ENCODE data around the gene UBFD1.
A peak's percentile ranks its signal among the peaks of the same experiment; 100 is the strongest.

The UBFD1 gene

DNA sequence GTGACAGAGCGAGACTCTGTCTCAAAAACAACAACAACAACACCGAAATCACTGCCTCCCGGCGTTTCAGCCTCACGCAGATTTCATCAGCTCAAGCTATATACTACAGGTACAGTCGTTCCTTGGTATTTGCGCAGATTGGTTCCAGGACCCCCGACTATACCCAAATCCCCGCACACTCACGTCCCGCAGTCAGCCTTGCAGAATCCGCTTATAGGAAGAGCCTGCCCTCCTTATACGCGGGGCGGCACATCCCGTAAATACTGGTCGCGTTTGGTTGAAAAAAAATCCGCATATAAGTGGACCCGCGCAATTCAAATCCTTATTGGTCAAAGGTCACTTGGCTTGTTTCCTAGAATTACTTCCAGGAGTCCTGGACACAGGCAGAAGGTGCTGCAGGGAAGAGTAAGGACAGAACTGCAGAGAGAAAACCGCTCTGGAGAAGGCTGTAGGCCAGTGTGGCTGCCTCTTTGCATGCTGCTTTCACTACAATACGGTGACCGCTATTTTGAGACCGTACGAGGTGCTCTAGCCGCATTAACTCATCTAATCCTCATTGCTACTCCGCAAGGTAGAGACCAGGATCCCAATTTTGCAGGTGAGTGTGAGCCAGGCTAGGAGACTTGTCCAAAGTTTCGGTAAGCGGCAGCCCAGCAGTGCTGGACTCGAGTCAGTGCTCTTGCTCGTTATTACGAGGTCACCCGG lies 37.9 kb downstream of the UBFD1 start:
- DNase-seq, result no peak
- in situ Hi-C loops (cut with HindIII; ENCODE audit: low pct_ligation_motif_present, low sequenced_read_pairs), result no loop called here

DNA sequence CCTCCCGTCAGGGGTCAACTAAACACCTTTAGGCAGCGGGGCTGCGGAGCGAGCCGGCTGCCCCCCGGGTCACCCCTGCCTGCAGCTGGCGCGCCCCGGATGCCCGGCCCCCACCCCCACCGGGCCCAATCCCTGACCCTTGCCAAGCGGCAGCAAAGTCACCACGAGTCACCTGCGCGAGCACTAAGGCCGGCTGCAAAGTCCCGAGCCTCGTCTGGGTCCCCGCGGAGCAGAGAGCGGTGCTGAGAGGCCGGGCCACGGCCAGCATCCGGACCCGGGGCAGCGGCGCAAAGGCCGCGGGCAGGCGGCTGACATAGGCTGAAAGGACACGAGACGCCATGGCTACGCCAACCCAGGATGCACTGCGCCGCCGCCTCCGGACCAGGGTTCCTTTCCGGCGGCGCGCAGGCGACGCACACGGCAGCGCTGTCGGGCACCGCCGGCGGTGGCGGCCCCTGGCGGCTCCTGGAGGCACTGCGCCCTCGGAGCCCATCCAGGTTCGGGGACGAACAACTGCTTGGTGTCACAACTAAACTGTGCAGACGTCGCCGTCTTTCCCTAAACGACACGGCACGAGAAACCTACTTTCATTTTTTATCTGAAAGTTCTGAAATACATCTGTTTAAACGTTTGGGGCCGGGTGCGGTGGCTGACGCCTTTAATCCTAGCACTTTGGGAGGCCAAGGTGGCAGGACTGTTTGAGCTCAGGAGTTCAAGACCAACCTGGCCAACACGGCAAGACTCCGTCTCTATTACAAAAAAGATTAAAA lies 38.6 kb downstream of the UBFD1 start, which contains the start of gene NDUFAB1:
Gene NDUFAB1 (minus strand): TSS at position 366 of the 770 bp plus-strand sequence. CDS start 26 bp downstream, at position 340.
- TF ChIP-seq, protein P1, sequence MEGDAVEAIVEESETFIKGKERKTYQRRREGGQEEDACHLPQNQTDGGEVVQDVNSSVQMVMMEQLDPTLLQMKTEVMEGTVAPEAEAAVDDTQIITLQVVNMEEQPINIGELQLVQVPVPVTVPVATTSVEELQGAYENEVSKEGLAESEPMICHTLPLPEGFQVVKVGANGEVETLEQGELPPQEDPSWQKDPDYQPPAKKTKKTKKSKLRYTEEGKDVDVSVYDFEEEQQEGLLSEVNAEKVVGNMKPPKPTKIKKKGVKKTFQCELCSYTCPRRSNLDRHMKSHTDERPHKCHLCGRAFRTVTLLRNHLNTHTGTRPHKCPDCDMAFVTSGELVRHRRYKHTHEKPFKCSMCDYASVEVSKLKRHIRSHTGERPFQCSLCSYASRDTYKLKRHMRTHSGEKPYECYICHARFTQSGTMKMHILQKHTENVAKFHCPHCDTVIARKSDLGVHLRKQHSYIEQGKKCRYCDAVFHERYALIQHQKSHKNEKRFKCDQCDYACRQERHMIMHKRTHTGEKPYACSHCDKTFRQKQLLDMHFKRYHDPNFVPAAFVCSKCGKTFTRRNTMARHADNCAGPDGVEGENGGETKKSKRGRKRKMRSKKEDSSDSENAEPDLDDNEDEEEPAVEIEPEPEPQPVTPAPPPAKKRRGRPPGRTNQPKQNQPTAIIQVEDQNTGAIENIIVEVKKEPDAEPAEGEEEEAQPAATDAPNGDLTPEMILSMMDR (IDR thresholded peaks at IDR 0.05; ENCODE audit: low read depth, low read length, missing control alignments), result peak; percentile 74
- in situ Hi-C loops (cut with HindIII; ENCODE audit: low pct_ligation_motif_present, low sequenced_read_pairs), result no loop called here
- H3K27ac ChIP-seq, result peak within 1 kb of the TSS; percentile 67
- no peaks in the 10 kb centered on the region for H3K27me3 ChIP-seq (replicated peaks)
- DNase-seq, result peak; percentile 81
- H3K4me3 ChIP-seq (ENCODE audit: low read depth, low read length), result peak within 1 kb of the TSS; percentile 97
- peaks cover 11% of the 10 kb centered on the region for H3K36me3 ChIP-seq (replicated peaks)

More for the DNA sequence above, 37.9 kb downstream of the UBFD1 start:
- Histone ChIP-seq H3K27me3 (replicated peaks) (no peaks in the 10 kb centered on the region), H3K4me3 (ENCODE audit: low read depth, low read length) (peak overlapping the region; percentile 97), H3K27ac (peak overlapping the region; percentile 67), H3K36me3 (replicated peaks) (peaks cover 16% of the 10 kb centered on the region)
- TF ChIP-seq, protein P1 (IDR thresholded peaks at IDR 0.05; ENCODE audit: low read depth, low read length, missing control alignments), result no peak

DNA sequence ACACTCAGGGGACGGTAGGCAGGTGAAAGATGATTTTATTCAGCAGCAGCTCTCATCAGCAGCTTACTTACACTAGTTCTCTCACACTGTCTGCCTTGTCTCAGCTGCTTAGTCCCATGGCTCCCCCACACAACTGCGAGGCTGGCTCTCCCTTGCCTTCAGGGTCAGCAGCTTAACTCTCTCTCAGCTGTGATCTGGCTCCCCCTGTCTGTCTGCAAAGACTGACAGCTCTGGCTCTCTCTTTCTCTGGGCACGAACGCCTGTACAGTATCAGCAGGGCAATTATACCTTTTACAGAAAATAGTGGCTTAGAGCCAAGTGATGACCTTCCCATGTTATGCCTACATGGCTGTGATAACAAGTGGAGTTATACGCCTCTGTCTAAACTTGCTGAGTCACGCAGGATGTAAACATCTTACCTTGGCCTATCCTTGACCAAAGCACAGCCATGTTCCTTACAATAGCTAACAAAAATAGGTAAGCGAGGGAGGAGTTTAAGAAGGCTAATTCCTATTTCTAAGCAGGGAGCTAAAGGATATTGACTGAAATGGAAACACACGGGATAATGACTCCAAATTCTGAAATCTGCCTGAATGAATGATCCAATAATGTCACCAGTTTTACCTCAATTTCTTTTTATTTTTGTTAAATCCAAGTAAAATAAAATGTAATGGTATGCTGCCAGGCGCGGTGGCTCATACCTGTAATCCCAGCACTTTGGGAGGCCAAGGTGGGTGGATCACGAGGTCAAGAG lies 39.7 kb downstream of the UBFD1 start:
- TF ChIP-seq, protein P1 (IDR thresholded peaks at IDR 0.05; ENCODE audit: low read depth, low read length, missing control alignments), result peak; percentile 32
- no peak for DNase-seq
- no peak overlapping the region for H3K4me3 ChIP-seq (ENCODE audit: low read depth, low read length)
- H3K36me3 ChIP-seq (replicated peaks), result peaks cover 5% of the 10 kb centered on the region
- in situ Hi-C loops (cut with HindIII; ENCODE audit: low pct_ligation_motif_present, low sequenced_read_pairs), result no loop called here
- no peak overlapping the region for H3K27ac ChIP-seq
- H3K27me3 ChIP-seq (replicated peaks), result no peaks in the 10 kb centered on the region

DNA sequence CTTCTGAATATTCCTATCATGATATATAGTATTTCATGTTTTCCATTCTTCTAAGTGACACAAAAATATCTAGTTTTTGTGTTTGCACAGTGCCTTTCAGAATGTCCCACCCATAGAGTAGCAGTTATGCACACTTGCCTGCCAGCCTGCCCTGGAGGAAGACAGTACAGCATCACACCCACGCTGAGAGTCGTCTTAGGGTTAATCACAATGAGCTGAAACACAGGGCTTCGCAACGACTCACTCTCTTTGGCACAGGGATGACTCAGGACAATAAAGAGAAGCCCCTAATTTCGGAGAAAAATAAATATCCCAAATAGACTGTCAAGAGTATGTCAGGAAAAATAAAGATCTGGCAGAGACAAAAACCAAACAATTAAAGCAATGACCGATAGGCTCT lies 50.2 kb downstream of the UBFD1 start:
- in situ Hi-C loops (cut with HindIII; ENCODE audit: low pct_ligation_motif_present, low sequenced_read_pairs), result no loop called here

DNA sequence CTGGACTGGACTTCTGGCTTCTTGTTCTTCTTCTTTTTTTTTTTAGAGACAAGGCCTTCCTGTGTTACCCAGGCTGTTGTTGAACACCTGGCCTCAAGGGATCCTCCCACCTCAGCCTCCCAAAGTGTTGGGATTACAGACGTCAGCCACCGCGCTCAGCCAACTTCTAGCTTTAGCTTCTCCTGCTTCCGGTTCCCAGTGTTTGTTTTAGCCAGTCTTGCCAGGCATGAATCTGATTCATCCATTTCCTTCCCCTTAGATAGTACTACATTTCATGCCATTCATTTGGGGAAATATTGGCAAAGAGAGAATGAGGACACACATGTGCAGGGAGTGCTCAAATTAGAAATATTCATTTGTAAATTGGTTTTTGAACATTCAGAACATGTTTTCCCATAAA lies 50.7 kb downstream of the UBFD1 start:
- peak; percentile 56 for DNase-seq
- peaks cover 8% of the 10 kb centered on the region for H3K36me3 ChIP-seq (replicated peaks)
- TF ChIP-seq, protein P1 (IDR thresholded peaks at IDR 0.05; ENCODE audit: low read depth, low read length, missing control alignments), result no peak

More for the DNA sequence above, 50.2 kb downstream of the UBFD1 start:
- H3K36me3 ChIP-seq (replicated peaks), result peaks cover 8% of the 10 kb centered on the region
- TF ChIP-seq, protein P1 (IDR thresholded peaks at IDR 0.05; ENCODE audit: low read depth, low read length, missing control alignments), result no peak
- no peak overlapping the region for H3K4me3 ChIP-seq (ENCODE audit: low read depth, low read length)
- DNase-seq, result peak; percentile 25
- no peaks in the 10 kb centered on the region for H3K27me3 ChIP-seq (replicated peaks)
- H3K27ac ChIP-seq, result peak overlapping the region; percentile 42

More for the DNA sequence above, 50.7 kb downstream of the UBFD1 start:
- Histone ChIP-seq H3K4me3 (ENCODE audit: low read depth, low read length) (no peak overlapping the region), H3K27ac (peak overlapping the region; percentile 42), H3K27me3 (replicated peaks) (no peaks in the 10 kb centered on the region)
- in situ Hi-C loops (cut with HindIII; ENCODE audit: low pct_ligation_motif_present, low sequenced_read_pairs), result no loop called here

All from brain microvascular endothelial cell (primary cell).